ENCODE measurements around the gene LOXL3.
A peak's percentile ranks its signal among the peaks of the same experiment; 100 is the strongest.

Gene LOXL3

GRCh38 chr2:74571058-74571457, 17.3 kb upstream of the LOXL3 start (continued):
- TF ChIP-seq ZNF311 (tag by site-specific recombination; IDR thresholded peaks at IDR 0.05; ENCODE audit: borderline replicate concordance) (no peak), ZNF585B (tag by site-specific recombination; IDR thresholded peaks at IDR 0.05) (no peak), ZFHX2 (tag by site-specific recombination; conservative IDR thresholded peaks at IDR 0.05) (no peak), ZNF416 (tag by site-specific recombination; IDR thresholded peaks at IDR 0.05) (no peak), ZBTB10 (tag by site-specific recombination; IDR thresholded peaks at IDR 0.05) (no peak), OVOL3 (tag by site-specific recombination; IDR thresholded peaks at IDR 0.05) (no peak), MYNN (tag by site-specific recombination; IDR thresholded peaks at IDR 0.05; ENCODE audit: borderline replicate concordance) (no peak), ZNF707 (tag by site-specific recombination; IDR thresholded peaks at IDR 0.05) (no peak)

- no peaks in the 10 kb centered on the region for H3K4me1 ChIP-seq (ENCODE audit: control insufficient read depth, insufficient read depth, low read length)
- ChIA-PET CTCF (no interaction called here), POLR2A (no interaction called here)
- H3K36me3 ChIP-seq (ENCODE audit: control insufficient read depth in 2 of 2, insufficient read depth in 1 of 2, low read length in 2 of 2) = no peaks in the 10 kb centered on the region
- no peaks in the 10 kb centered on the region for H3K9me3 ChIP-seq (ENCODE audit: control insufficient read depth, insufficient read depth, low read depth, low read length)
- no peak for TF ChIP-seq KLF9 (tag by site-specific recombination; IDR thresholded peaks at IDR 0.05; ENCODE audit: low read depth)
- peak; percentile 73 for TF ChIP-seq ZSCAN4 (tag by site-specific recombination; IDR thresholded peaks at IDR 0.05)
- H3K4me3 ChIP-seq (ENCODE audit: low read depth, low read length) = no peak overlapping the region
- no peak overlapping the region for H3K27ac ChIP-seq (ENCODE audit: extremely low read depth, low read depth, low read length)
Measured at GRCh38 chr2:74569686-74570085, 15.9 kb upstream of the LOXL3 start.

- ChIA-PET POLR2A (no interaction called here), CTCF (interaction anchor here (0.5 to 0.6 kb wide), 2 partner anchors 148 to 231 kb away, joined by 3 read pairs; no protein-coding TSS in a partner anchor)
- Histone ChIP-seq H3K4me3 (ENCODE audit: low read depth, low read length) (no peak overlapping the region), H3K9me3 (ENCODE audit: control insufficient read depth, insufficient read depth, low read depth, low read length) (no peaks in the 10 kb centered on the region), H3K27ac (ENCODE audit: extremely low read depth, low read depth, low read length) (no peak overlapping the region), H3K4me1 (ENCODE audit: control insufficient read depth, insufficient read depth, low read length) (no peaks in the 10 kb centered on the region), H3K36me3 (ENCODE audit: control insufficient read depth in 2 of 2, insufficient read depth in 1 of 2, low read length in 2 of 2) (no peaks in the 10 kb centered on the region)
- TF ChIP-seq SALL2 (tag by site-specific recombination; IDR thresholded peaks at IDR 0.05; ENCODE audit: borderline replicate concordance) (no peak), TSHZ1 (tag by site-specific recombination; IDR thresholded peaks at IDR 0.05; ENCODE audit: borderline replicate concordance) (no peak), AEBP2 (tag by site-specific recombination; IDR thresholded peaks at IDR 0.05; ENCODE audit: borderline replicate concordance) (no peak), ZSCAN18 (tag by site-specific recombination; IDR thresholded peaks at IDR 0.05) (no peak), ZNF555 (tag by site-specific recombination; conservative IDR thresholded peaks at IDR 0.05) (no peak), KLF17 (tag by site-specific recombination; IDR thresholded peaks at IDR 0.05) (no peak), REST (tag by site-specific recombination; IDR thresholded peaks at IDR 0.05) (no peak)
Measured at GRCh38 chr2:74567881-74568280, 14.1 kb upstream of the LOXL3 start.
